Colonic mucosa (tissue), 4 donors: ENCODE measurements around the gene ANKRD34A. TPM values are rescaled to one million over a fixed set of nuclear protein-coding genes. Genes with fewer than 3 reads are reported as not detected.

Source experiments
- DNase-seq: peaks from one replicate; pipeline ENCODE4 v3.0.0-alpha.2; 2020
- H3K27ac ChIP-seq: fragments of 200-600 bp; one replicate; pipeline ENCODE4 v1.8.0; 2021
- H3K27me3 ChIP-seq: fragments of 200-600 bp; one replicate; pipeline ENCODE4 v1.8.0; 2021
- H3K36me3 ChIP-seq: fragments of 200-600 bp; one replicate; pipeline ENCODE4 v1.8.0; 2021
- H3K4me1 ChIP-seq: fragments of 200-600 bp; one replicate; pipeline ENCODE4 v1.8.0; 2021; ENCODE audit warnings: mild to moderate bottlenecking
- H3K4me3 ChIP-seq: fragments of 200-600 bp; one replicate; pipeline ENCODE4 v1.8.0; 2021
- H3K9ac ChIP-seq, 2 donors: one replicate each; pipeline ENCODE4 v1.7.0; 2013; ENCODE audit warnings: control low read depth in 2 of 2, low read depth in 2 of 2, low read length in 2 of 2
- H3K9me3 ChIP-seq: fragments of 200-600 bp; one replicate; pipeline ENCODE4 v1.8.0; 2021
- intact Hi-C: fragments of 100-400 bp; cut with DNase I; formaldehyde crosslinking; loops from one replicate; pipeline ENCODE4 v1.14.1; 2022
- total RNA-seq, 2 donors: library from RNA; stranded (reverse); fragmentation: NEBNext Ultra II Directional in 1 of 2; extraction: Animal tissue kit (Norgen Biotek cat#: 25700) in 1 of 2; gene quantifications; one replicate each; pipeline ENCODE4 v1.2.1, GENCODE V29; 2021
- TF ChIP-seq, protein P1 (sequence below): fragments of 200-600 bp; IDR thresholded peaks from one replicate; pipeline ENCODE4 v1.8.0; 2022; ENCODE audit warnings: antibody characterized with exemption, mild to moderate bottlenecking
- donor health status: healthy.
- donor health status: DM: no; HTN: no; CAD: no.
- donor health status: DM: no; HTN: no; CAD: no.

Gene ANKRD34A
- total RNA-seq, 2 donors from 2014 or later, result 0.21 to 0.44 TPM

DNA sequence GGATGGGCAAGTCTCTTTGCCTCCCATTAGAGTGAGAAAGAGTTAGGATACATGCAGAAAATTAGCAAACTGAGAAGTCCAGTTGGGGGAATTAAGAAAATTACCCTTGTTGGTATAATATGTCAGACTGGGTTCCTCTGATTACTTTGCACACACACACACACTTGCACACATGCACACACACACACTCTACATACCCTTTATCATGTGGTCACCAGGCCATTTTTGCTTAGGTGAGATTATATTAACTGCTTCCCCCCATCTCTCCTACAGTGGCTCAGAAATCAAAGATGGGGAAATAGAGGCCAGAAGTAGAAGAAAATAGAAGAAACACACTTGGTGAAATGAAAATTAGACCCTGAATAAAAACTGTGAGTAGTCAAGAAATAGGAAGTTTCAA lies 5.6 kb downstream of the ANKRD34A start:
- H3K27ac ChIP-seq, result no peak overlapping the region

DNA sequence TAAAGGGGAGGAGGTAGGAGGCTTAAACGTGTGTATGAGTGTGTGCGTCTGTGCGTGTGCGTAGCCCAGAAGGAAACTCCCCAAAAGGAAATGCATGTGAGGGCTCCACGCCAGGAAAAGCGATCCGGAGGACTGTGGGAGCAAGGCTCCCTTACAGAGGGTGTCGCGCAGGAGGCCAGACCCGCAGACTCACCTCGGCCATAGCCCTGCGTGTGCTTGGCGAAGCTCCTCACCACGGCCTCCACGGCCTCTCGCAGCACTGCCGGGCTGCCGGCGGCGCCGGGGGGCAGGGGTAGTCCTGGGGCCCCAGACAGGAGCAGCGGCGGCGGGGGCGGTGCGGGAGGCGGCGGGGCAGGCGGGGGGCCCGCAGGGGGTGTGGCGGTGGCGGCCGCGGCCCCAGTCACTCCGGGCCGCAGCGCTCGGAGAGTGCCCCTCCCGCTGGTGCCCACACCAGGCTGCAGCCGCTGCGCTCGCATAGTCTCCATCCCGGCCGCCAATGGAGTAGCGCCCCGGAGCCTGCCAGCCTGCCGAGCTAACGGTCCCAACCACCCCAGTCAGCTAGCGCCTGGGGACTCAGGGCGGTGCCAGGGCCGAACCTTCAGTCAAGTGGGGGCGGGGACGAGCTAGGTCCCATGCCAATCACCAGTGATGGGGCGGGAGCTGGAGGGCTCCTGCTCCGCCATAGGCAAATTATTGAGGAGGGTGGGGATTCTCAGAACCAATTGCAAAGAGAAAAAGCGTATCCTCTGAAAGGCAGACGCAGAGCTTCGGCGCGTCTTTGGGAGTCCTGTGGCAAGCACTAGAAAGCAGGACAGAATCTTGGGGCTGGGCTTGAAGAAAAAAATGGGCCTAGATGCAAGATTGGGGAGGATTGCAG lies 6.7 kb downstream of the ANKRD34A start, which contains the start of gene LIX1L:
TSS of gene LIX1L (minus strand) at position 575 of the 877 bp plus-strand sequence. CDS start at position 485, 90 bp downstream.
- TF ChIP-seq, protein P1, sequence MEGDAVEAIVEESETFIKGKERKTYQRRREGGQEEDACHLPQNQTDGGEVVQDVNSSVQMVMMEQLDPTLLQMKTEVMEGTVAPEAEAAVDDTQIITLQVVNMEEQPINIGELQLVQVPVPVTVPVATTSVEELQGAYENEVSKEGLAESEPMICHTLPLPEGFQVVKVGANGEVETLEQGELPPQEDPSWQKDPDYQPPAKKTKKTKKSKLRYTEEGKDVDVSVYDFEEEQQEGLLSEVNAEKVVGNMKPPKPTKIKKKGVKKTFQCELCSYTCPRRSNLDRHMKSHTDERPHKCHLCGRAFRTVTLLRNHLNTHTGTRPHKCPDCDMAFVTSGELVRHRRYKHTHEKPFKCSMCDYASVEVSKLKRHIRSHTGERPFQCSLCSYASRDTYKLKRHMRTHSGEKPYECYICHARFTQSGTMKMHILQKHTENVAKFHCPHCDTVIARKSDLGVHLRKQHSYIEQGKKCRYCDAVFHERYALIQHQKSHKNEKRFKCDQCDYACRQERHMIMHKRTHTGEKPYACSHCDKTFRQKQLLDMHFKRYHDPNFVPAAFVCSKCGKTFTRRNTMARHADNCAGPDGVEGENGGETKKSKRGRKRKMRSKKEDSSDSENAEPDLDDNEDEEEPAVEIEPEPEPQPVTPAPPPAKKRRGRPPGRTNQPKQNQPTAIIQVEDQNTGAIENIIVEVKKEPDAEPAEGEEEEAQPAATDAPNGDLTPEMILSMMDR, result no peak
- no peaks in the 10 kb centered on the region for H3K36me3 ChIP-seq
- peaks cover 13% of the 10 kb centered on the region for H3K4me1 ChIP-seq
- H3K4me3 ChIP-seq, result peak within 1 kb of the TSS; percentile 74
- H3K9ac ChIP-seq, result peak within 1 kb of the TSS; percentile 44 to 70
- peak within 1 kb of the TSS; percentile 90 for H3K27ac ChIP-seq
- DNase-seq, result peak; percentile 96
- peaks cover 25% of the 10 kb centered on the region for H3K27me3 ChIP-seq
- intact Hi-C loops, result loop anchor here (5.0 kb wide), 1 partner anchor 40 kb away; the partner anchor contains the start of gene PEX11B
- H3K9me3 ChIP-seq, result no peaks in the 10 kb centered on the region

More for the DNA sequence above, 5.6 kb downstream of the ANKRD34A start:
- intact Hi-C loops, result loop anchor here (5.0 kb wide), 1 partner anchor 41 kb away; the partner anchor contains the start of gene PEX11B
- DNase-seq, result no peak
- Histone ChIP-seq H3K27me3 (peaks cover 25% of the 10 kb centered on the region), H3K4me3 (no peak overlapping the region), H3K9ac (no peak overlapping the region), H3K36me3 (no peaks in the 10 kb centered on the region), H3K9me3 (no peaks in the 10 kb centered on the region), H3K4me1 (peaks cover 13% of the 10 kb centered on the region)
- TF ChIP-seq, protein P1, result no peak

DNA sequence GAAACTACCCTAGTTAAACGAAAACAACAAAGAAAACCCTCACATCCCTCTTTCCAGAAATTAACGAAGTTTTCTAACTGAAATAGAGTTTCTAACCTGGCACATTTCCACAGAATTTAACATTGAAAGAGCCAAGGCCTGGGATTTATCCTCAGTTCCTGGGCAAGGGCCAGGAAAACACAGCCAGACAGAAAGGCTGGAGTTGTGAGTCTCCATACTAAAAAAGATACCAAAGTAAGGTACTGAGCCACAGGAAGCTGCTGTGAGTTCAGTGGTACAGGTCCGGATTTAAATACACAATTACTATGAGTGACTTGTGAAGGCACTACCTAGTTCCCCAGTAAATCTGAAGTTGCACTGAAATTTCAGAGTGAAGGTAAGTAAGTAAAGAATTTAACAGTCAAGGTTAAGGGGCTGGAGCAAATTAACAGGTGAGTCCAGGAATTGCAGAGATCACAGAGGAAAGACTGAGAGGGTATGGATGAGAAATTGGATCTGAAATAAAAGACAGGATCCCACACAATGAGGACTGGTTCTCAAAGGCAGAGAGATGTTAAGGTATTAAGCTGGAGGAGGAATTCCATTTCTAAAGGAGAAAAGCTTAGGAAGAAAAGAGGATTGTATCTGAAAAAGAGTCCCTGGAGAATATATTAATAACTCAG lies 7.5 kb downstream of the ANKRD34A start:
- TF ChIP-seq, protein P1, result no peak
- intact Hi-C loops, result loop anchor here (5.0 kb wide), 1 partner anchor 40 kb away; the partner anchor contains the start of gene PEX11B
- peaks cover 13% of the 10 kb centered on the region for H3K4me1 ChIP-seq
- H3K36me3 ChIP-seq, result no peaks in the 10 kb centered on the region
- H3K9ac ChIP-seq, result peak overlapping the region; percentile 44 to 70
- H3K27ac ChIP-seq, result peak overlapping the region; percentile 90
- H3K27me3 ChIP-seq, result peaks cover 21% of the 10 kb centered on the region
- no peaks in the 10 kb centered on the region for H3K9me3 ChIP-seq
- no peak for DNase-seq
- peak overlapping the region; percentile 74 for H3K4me3 ChIP-seq

DNA sequence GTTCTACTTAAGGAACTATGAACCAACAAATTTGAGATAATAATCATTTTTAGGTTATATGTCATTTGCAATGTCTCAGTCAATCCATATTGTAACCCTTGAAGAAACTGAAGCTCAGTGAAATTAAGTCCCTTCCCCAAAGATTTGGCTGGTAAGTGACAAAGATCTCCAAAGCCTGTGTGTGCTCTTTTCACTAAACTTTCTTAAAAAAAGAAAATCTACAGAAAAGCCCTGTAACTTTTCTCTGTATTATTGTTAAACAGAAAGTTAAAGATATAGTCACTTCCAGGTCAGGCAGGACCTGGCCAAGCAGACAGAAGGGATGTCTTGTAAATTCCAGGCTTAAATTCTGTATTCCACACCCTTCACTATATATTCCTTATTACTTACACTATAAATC lies 8.0 kb downstream of the ANKRD34A start:
- no peak for DNase-seq
- peaks cover 8% of the 10 kb centered on the region for H3K4me1 ChIP-seq
- intact Hi-C loops, result loop anchor here (5.0 kb wide), 1 partner anchor 39 kb away; the partner anchor contains the start of gene PEX11B
- no peak overlapping the region for H3K9ac ChIP-seq
- H3K4me3 ChIP-seq, result peak overlapping the region; percentile 74
- no peaks in the 10 kb centered on the region for H3K9me3 ChIP-seq
- H3K27me3 ChIP-seq, result peaks cover 15% of the 10 kb centered on the region
- TF ChIP-seq, protein P1, result no peak
- H3K36me3 ChIP-seq, result no peaks in the 10 kb centered on the region
- peak overlapping the region; percentile 90 for H3K27ac ChIP-seq

DNA sequence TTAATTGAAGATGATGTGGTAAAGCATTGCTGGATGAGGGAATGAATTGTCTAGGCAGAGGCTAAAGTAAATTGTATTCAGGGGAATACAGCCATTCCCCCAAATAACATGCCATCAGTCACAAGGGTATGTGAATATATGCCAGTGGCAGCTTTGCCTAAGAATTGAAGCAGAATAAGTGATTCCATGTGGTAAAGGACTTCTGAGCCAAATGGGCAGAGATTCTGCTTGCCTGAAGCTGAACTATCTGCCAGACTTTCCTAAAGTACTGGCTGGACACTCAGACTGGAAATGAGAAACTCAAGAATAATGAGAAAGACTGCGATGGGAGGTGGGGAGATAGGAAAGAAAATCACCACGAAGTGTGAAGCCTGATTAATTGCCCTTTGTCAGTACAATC lies 8.9 kb downstream of the ANKRD34A start:
- no peak for DNase-seq
- Histone ChIP-seq H3K36me3 (no peaks in the 10 kb centered on the region), H3K4me1 (peaks cover 8% of the 10 kb centered on the region), H3K9me3 (no peaks in the 10 kb centered on the region), H3K4me3 (no peak overlapping the region), H3K27ac (no peak overlapping the region), H3K9ac (no peak overlapping the region), H3K27me3 (peaks cover 9% of the 10 kb centered on the region)
- intact Hi-C loops, result loop anchor here (5.0 kb wide), 1 partner anchor 38 kb away; the partner anchor contains the start of gene PEX11B
- TF ChIP-seq, protein P1, result no peak
